Smooth muscle cell of the coronary artery (primary cell): ENCODE results near the gene CNMD. TPM values are rescaled to one million over a fixed set of nuclear protein-coding genes. Genes with fewer than 3 reads are reported as not detected.

Experiments used
- total RNA-seq: library from RNA; depleted of rRNA; stranded (reverse); fragments of >200 nt; gene quantifications from 2 replicates; pipeline ENCODE4 v1.2.3, GENCODE V29; 2014; ENCODE audit warnings: low replicate concordance

CNMD gene
- not detected in 2 replicates for total RNA-seq

DNA sequence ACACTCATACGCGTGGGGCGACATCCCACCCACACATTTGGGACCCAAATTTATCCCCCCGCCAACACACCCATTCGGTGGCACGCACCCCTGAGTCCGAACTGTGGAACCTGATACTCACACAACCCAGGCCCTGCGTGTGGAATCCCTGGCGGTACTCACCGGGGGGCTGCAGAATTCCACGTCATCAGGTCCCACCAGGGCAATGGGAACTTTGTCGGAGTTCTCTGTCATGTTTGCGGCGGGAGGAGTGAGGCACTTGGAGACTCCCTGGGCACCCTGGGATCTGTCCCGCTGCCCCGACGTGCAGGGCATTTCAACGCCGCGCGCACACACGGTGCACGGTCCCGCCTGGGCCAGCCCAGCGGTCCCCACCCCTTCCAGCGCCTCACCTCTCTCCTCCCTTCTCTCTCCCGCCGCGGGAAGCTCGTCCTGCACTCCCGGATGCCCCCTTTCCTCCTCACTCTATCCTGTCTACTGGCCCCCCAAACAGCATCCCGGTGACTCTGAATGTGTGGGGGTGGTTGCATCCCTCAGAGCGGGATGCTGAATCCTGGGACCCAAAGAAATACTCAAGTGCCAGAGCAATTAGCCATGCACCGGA, at the start of gene CNMD:
TSS of gene CNMD (minus strand) at position 353 of the 604 bp plus-strand sequence. CDS start at position 234, 119 bp downstream.

Other genes starting within 250 kb of the CNMD start
- gene HNRNPA1L2, start 97.4 kb downstream of the CNMD start, total RNA-seq, result 1.9 and 3.8 TPM in 2 replicates
- gene SUGT1, start 87.0 kb downstream of the CNMD start, total RNA-seq, result 19.4 and 40.9 TPM in 2 replicates
- not detected in 2 replicates for gene PCDH8, start 108.8 kb upstream of the CNMD start, total RNA-seq